IMR-90 (cell line): ENCODE results near the gene TMEM205. TPM values are rescaled to one million over a fixed set of nuclear protein-coding genes. Genes with fewer than 3 reads are reported as not detected.

Source experiments
- ATAC-seq: fragments of 200-7000 bp; cut with Tn5 transposase; 2 replicates; pipeline ENCODE4 v1.9.1; 2020; ENCODE audit warnings: low read depth, mild to moderate bottlenecking, moderate library complexity
- BruUV-seq: library from RNA; stranded (reverse); fragments of 400-500 nt; replicated peaks from 2 replicates; lab custom pipeline; 2021; lab: Mats Ljungman, UMichigan
- CTCF ChIA-PET: fragments of 300-600 bp; formaldehyde crosslinking; extraction: SDS; loops from one replicate; lab custom pipeline; 2021; ENCODE audit warnings: antibody characterized with exemption; lab: Yijun Ruan, JAX
- POLR2A ChIA-PET: fragments of 300-600 bp; sonication (Branson Sonifier 250); formaldehyde crosslinking; loops from one replicate; lab custom pipeline; 2022; ENCODE audit warnings: antibody characterized with exemption; ENCODE audit not compliant: unreplicated experiment; lab: Charles Lee
- DNase-seq: peaks from one replicate; pipeline ENCODE4 v3.0.0; 2013
- H2AFZ ChIP-seq: replicated peaks from 2 replicates; pipeline ENCODE3; 2013; ENCODE audit warnings: low read length, mild to moderate bottlenecking; ENCODE audit not compliant: poor library complexity
- H2AK5ac ChIP-seq: 2 replicates; pipeline ENCODE4 v1.6.1; 2013; ENCODE audit warnings: low read depth, low read length, inconsistent platforms
- H2AK9ac ChIP-seq: replicated peaks from 2 replicates; pipeline ENCODE3; 2013; ENCODE audit warnings: mild to moderate bottlenecking, low read depth, low read length, moderate library complexity; ENCODE audit not compliant: poor library complexity
- H2BK120ac ChIP-seq: 2 replicates; pipeline ENCODE4 v1.6.1; 2013; ENCODE audit warnings: low read depth, low read length, inconsistent platforms
- H2BK15ac ChIP-seq: 3 replicates; pipeline ENCODE4 v1.6.1; 2013; ENCODE audit warnings: low read depth, low read length, inconsistent platforms
- H2BK20ac ChIP-seq: 2 replicates; pipeline ENCODE4 v1.6.1; 2013; ENCODE audit warnings: low read depth, mild to moderate bottlenecking, inconsistent platforms, low read length, moderate library complexity
- H2BK5ac ChIP-seq: 2 replicates; pipeline ENCODE4 v1.6.1; 2013; ENCODE audit warnings: mild to moderate bottlenecking, low read depth, low read length, inconsistent platforms; ENCODE audit not compliant: poor library complexity, severe bottlenecking
- H3K14ac ChIP-seq: replicated peaks from 2 replicates; pipeline ENCODE4 v1.6.1; 2013; ENCODE audit warnings: low read depth, low read length, inconsistent platforms
- H3K18ac ChIP-seq: 2 replicates; pipeline ENCODE4 v1.6.1; 2013; ENCODE audit warnings: low read depth, low read length, control low read depth
- H3K23ac ChIP-seq: 2 replicates; pipeline ENCODE4 v1.6.1; 2013; ENCODE audit warnings: low read depth, low read length, inconsistent platforms
- H3K27ac ChIP-seq: 2 replicates; pipeline ENCODE4 v1.5.1; 2013; ENCODE audit warnings: mild to moderate bottlenecking, control low read depth, low read length; ENCODE audit not compliant: insufficient read depth
- H3K27me3 ChIP-seq: 2 replicates; pipeline ENCODE4 v1.6.1; 2013; ENCODE audit warnings: low read length; ENCODE audit not compliant: control insufficient read depth, insufficient read depth
- H3K36me3 ChIP-seq: 2 replicates; pipeline ENCODE4 v1.6.1; 2013; ENCODE audit warnings: low read length, mixed read lengths; ENCODE audit not compliant: control insufficient read depth, insufficient read depth
- H3K4ac ChIP-seq: 2 replicates; pipeline ENCODE4 v1.6.1; 2013; ENCODE audit warnings: low read depth, low read length, inconsistent platforms
- H3K4me1 ChIP-seq: 2 replicates; pipeline ENCODE4 v1.6.1; 2013; ENCODE audit warnings: low read length, mixed read lengths; ENCODE audit not compliant: control insufficient read depth, insufficient read depth
- H3K4me2 ChIP-seq: 2 replicates; pipeline ENCODE4 v1.6.1; 2013; ENCODE audit warnings: low read depth, mild to moderate bottlenecking, control low read depth, low read length, moderate library complexity
- H3K4me3 ChIP-seq: 2 replicates; pipeline ENCODE4 v1.5.1; 2013; ENCODE audit warnings: low read depth, mild to moderate bottlenecking, control low read depth, low read length, moderate library complexity; ENCODE audit not compliant: insufficient read depth
- H3K56ac ChIP-seq: 2 replicates; pipeline ENCODE4 v1.6.1; 2013; ENCODE audit warnings: low read length, inconsistent platforms; ENCODE audit not compliant: insufficient read depth; ENCODE audit errors: extremely low read depth
- H3K79me1 ChIP-seq, 2 experiments: 2 replicates each; pipeline ENCODE4 v1.6.1; 2013; ENCODE audit warnings: low read length in 2 of 2, inconsistent platforms in 1 of 2, low read depth in 1 of 2
- H3K9ac ChIP-seq: 2 replicates; pipeline ENCODE4 v1.6.1; 2013; ENCODE audit warnings: low read depth, low read length, control low read depth
- H3K9me1 ChIP-seq: 2 replicates; pipeline ENCODE4 v1.6.1; 2013; ENCODE audit warnings: low read length, inconsistent platforms; ENCODE audit not compliant: insufficient read depth
- H3K9me3 ChIP-seq: 2 replicates; pipeline ENCODE4 v1.6.1; 2013; ENCODE audit warnings: low read length; ENCODE audit not compliant: control insufficient read depth, insufficient read depth
- H4K20me1 ChIP-seq: 2 replicates; pipeline ENCODE4 v1.6.1; 2013; ENCODE audit warnings: low read length, inconsistent platforms; ENCODE audit not compliant: insufficient read depth
- H4K5ac ChIP-seq: 2 replicates; pipeline ENCODE4 v1.6.1; 2013; ENCODE audit warnings: mild to moderate bottlenecking, low read depth, low read length, control low read depth
- H4K8ac ChIP-seq, 2 experiments: 2 replicates each; pipeline ENCODE4 v1.6.1; 2013; ENCODE audit warnings: low read depth in 2 of 2, low read length in 2 of 2, control low read depth in 1 of 2, inconsistent platforms in 1 of 2
- H4K91ac ChIP-seq: 2 replicates; pipeline ENCODE4 v1.6.1; 2013; ENCODE audit warnings: low read depth, low read length, inconsistent platforms; ENCODE audit not compliant: insufficient read depth
- BHLHE40 ChIP-seq: fragments of 150-350 bp; IDR thresholded peaks from 2 replicates; pipeline ENCODE4 v1.6.1; 2016; ENCODE audit warnings: mild to moderate bottlenecking, low read depth, low read length
- CEBPB ChIP-seq: IDR thresholded peaks from 2 replicates; pipeline ENCODE4 v1.6.1; 2012; ENCODE audit warnings: low read depth, low read length, improper control_type of control experiment
- CHD1 ChIP-seq: IDR thresholded peaks from 2 replicates; pipeline ENCODE4 v1.6.1; 2012; ENCODE audit warnings: low read depth, low read length, improper control_type of control experiment
- CTCF ChIP-seq: conservative IDR thresholded peaks from 2 replicates; pipeline ENCODE4 v1.5.1; 2012; ENCODE audit warnings: mild to moderate bottlenecking, low read depth, low read length, improper control_type of control experiment
- ELK1 ChIP-seq: fragments of 150-350 bp; IDR thresholded peaks from 2 replicates; pipeline ENCODE4 v1.6.1; 2016; ENCODE audit warnings: low read depth, mild to moderate bottlenecking, low read length, moderate library complexity, borderline replicate concordance
- FOS ChIP-seq: fragments of 150-350 bp; IDR thresholded peaks from 2 replicates; pipeline ENCODE4 v1.6.1; 2016; ENCODE audit warnings: low read depth, low read length
- MAFK ChIP-seq: IDR thresholded peaks from 2 replicates; pipeline ENCODE4 v1.6.1; 2012; ENCODE audit warnings: low read depth, low read length, improper control_type of control experiment
- MAZ ChIP-seq: IDR thresholded peaks from 2 replicates; pipeline ENCODE4 v1.6.1; 2012; ENCODE audit warnings: low read depth, mild to moderate bottlenecking, low read length, improper control_type of control experiment, moderate library complexity, borderline replicate concordance
- MXI1 ChIP-seq: IDR thresholded peaks from 2 replicates; pipeline ENCODE4 v1.6.1; 2012; ENCODE audit warnings: low read depth, mild to moderate bottlenecking, low read length, moderate library complexity, borderline replicate concordance
- NFE2L2 ChIP-seq: fragments of 150-350 bp; IDR thresholded peaks from 2 replicates; pipeline ENCODE4 v1.6.1; 2016; ENCODE audit warnings: low read depth, mild to moderate bottlenecking, low read length
- POLR2A ChIP-seq: IDR thresholded peaks from 2 replicates; pipeline ENCODE4 v1.6.1; 2012; ENCODE audit warnings: mild to moderate bottlenecking, low read depth, low read length
- RAD21 ChIP-seq: IDR thresholded peaks from 2 replicates; pipeline ENCODE4 v1.6.1; 2012; ENCODE audit warnings: low read length, improper control_type of control experiment
- RCOR1 ChIP-seq: IDR thresholded peaks from 2 replicates; pipeline ENCODE4 v1.6.1; 2012; ENCODE audit warnings: mild to moderate bottlenecking, low read length, improper control_type of control experiment; ENCODE audit not compliant: insufficient replicate concordance
- RFX5 ChIP-seq: IDR thresholded peaks from 2 replicates; pipeline ENCODE4 v1.8.0; 2012; ENCODE audit warnings: low read depth, mild to moderate bottlenecking, low read length, moderate library complexity
- SMC3 ChIP-seq: fragments of 150-350 bp; IDR thresholded peaks from 2 replicates; pipeline ENCODE4 v1.6.1; 2016; ENCODE audit warnings: low read depth, mild to moderate bottlenecking, antibody characterized with exemption, low read length, moderate library complexity
- USF2 ChIP-seq: fragments of 150-350 bp; IDR thresholded peaks from 2 replicates; pipeline ENCODE4 v1.6.1; 2017; ENCODE audit warnings: mild to moderate bottlenecking, antibody characterized with exemption, low read length, low read depth
- WGBS, 2 experiments: methylation state at CpG; one replicate each; pipeline versions ENCODE4 v1.1.5 to v1.1.7; 2013; ENCODE audit warnings: missing lambda C conversion rate in 2 of 2; ENCODE audit not compliant: insufficient read length in 1 of 2; ENCODE audit errors: extremely low coverage in 2 of 2; 5-methylcytosine and 5-hydroxymethylcytosine counted together
- dilution Hi-C: fragments of 300-500 bp; cut with HindIII; formaldehyde crosslinking; loops from one replicate; pipeline ENCODE4 v1.14.3; 2018; ENCODE audit warnings: low sequenced_read_pairs; ENCODE audit not compliant: unreplicated experiment
- in situ Hi-C: fragments of 300-500 bp; cut with MboI; formaldehyde crosslinking; loops from 3 replicates; pipeline ENCODE4 v1.14.3; 2019; ENCODE audit warnings: low sequenced_read_pairs, inconsistent platforms, mixed read lengths
- intact Hi-C: fragments of 100-400 bp; cut with micrococcal nuclease; formaldehyde crosslinking; loops from 2 replicates; pipeline ENCODE4 v1.10.0; 2022
- polyA plus RNA-seq, 3 experiments: library from polyadenylated mRNA; depleted of rRNA; stranded (reverse); fragments of >200 nt; gene quantifications; 2 replicates each; pipeline ENCODE4 v1.2.3, GENCODE V29; 2012; ENCODE audit warnings: low replicate concordance in 1 of 3
- total RNA-seq: library from RNA; depleted of rRNA; stranded (reverse); fragments of >200 nt; gene quantifications from 2 replicates; pipeline ENCODE4 v1.2.3, GENCODE V29; 2012

The TMEM205 gene
- total and polyA plus RNA-seq, 2 of the 4 experiments (the other 2 are of a cell fraction) = 110 to 136 TPM

GRCh38 chr19:11364296-11364904 is 18.3 kb upstream of the TMEM205 start:
- no peak overlapping the region for H4K5ac ChIP-seq
- no peak overlapping the region for H4K8ac ChIP-seq
- no peak overlapping the region for H2AFZ ChIP-seq
- no peak overlapping the region for H4K91ac ChIP-seq
- H3K79me1 ChIP-seq = no peaks in the 10 kb centered on the region
- H3K9me1 ChIP-seq = peaks cover 9% of the 10 kb centered on the region; the same call in 1 of the 2 replicates
- H2BK120ac ChIP-seq = no peak overlapping the region
- ChIA-PET POLR2A (no interaction called here), CTCF (no interaction called here)
- dilution Hi-C loops (no loop called here), intact Hi-C loops (no loop called here), in situ Hi-C loops (no loop called here)
- no peak overlapping the region for H3K14ac ChIP-seq
- H3K4me2 ChIP-seq = no peak overlapping the region
- H3K4me3 ChIP-seq = no peak overlapping the region
- H2BK15ac ChIP-seq = no peak overlapping the region
- no TSS peak for BruUV-seq
- peaks cover 40% of the 10 kb centered on the region for H3K36me3 ChIP-seq
- no peaks in the 10 kb centered on the region for H3K9me3 ChIP-seq
- no peak overlapping the region for H2AK5ac ChIP-seq
- H3K4me1 ChIP-seq = no peaks in the 10 kb centered on the region
- H2AK9ac ChIP-seq = no peak overlapping the region
- H3K27me3 ChIP-seq = no peaks in the 10 kb centered on the region
- no peak overlapping the region for H3K4ac ChIP-seq
- ATAC-seq (no peak), DNase-seq (no peak)
- H2BK20ac ChIP-seq = no peak overlapping the region
- TF ChIP-seq RCOR1 (no peak), MAFK (no peak), MXI1 (no peak), POLR2A (no peak), CHD1 (no peak), USF2 (no peak), ELK1 (no peak), RFX5 (no peak), RAD21 (no peak), CEBPB (no peak), MAZ (no peak), FOS (no peak), NFE2L2 (no peak), SMC3 (no peak), BHLHE40 (no peak), CTCF (no peak)
- H4K20me1 ChIP-seq = peaks cover 3% of the 10 kb centered on the region; the same call in 1 of the 2 replicates
- no peak overlapping the region for H3K56ac ChIP-seq
- H3K23ac ChIP-seq = no peak overlapping the region
- no peak overlapping the region for H3K27ac ChIP-seq
- H3K18ac ChIP-seq = no peak overlapping the region
- no peak overlapping the region for H3K9ac ChIP-seq
- WGBS, 2 experiments = 96% methylated on average over 5 of the region's 28 CpGs; no CpG with 5 or more reads in 1 of the 2 experiments
- no peak overlapping the region for H2BK5ac ChIP-seq
